Neural cell (in vitro differentiated cells): Measurements from ENCODE around the gene LHB.
"Not testable (repeated sequence)": the region's sequence is repeated elsewhere in the genome, so short reads cannot be mapped to it uniquely, and the experiment has no call there.

ENCODE experiments used
- EP300 ChIP-seq: fragments of 450-650 bp; conservative IDR thresholded peaks from 2 replicates; pipeline ENCODE4 v1.6.1; 2014; ENCODE audit warnings: antibody characterized with exemption, mild to moderate bottlenecking, moderate library complexity; ENCODE audit not compliant: poor library complexity, severe bottlenecking
- EZH2 ChIP-seq: fragments of 200-600, 300-800 bp; shearing (Covaris generic), sonication (generic); IDR thresholded peaks from 2 replicates; pipeline ENCODE4 v1.6.1; 2014; ENCODE audit warnings: antibody characterized with exemption, low read length, borderline replicate concordance, mild to moderate bottlenecking; ENCODE audit not compliant: insufficient read depth, poor library complexity, severe bottlenecking
- POLR2AphosphoS5 ChIP-seq: IDR thresholded peaks from 2 replicates; pipeline ENCODE4 v1.6.1; 2012
- RAD21 ChIP-seq: fragments of 450-650 bp; conservative IDR thresholded peaks from 2 replicates; pipeline ENCODE4 v1.6.1; 2014; ENCODE audit warnings: antibody characterized with exemption, mild to moderate bottlenecking, moderate library complexity
- TAF1 ChIP-seq: IDR thresholded peaks from 2 replicates; pipeline ENCODE4 v1.6.1; 2012; ENCODE audit warnings: low read depth
- TF ChIP-seq, protein P1 (sequence below): fragments of 450-650 bp; IDR thresholded peaks from 2 replicates; pipeline ENCODE4 v1.5.1; 2014; ENCODE audit warnings: antibody characterized with exemption, mild to moderate bottlenecking, moderate library complexity; ENCODE audit not compliant: poor library complexity, severe bottlenecking
- TF ChIP-seq, protein P2 (sequence below): IDR thresholded peaks from 2 replicates; pipeline ENCODE4 v1.6.1; 2012; ENCODE audit warnings: borderline replicate concordance

DNA sequence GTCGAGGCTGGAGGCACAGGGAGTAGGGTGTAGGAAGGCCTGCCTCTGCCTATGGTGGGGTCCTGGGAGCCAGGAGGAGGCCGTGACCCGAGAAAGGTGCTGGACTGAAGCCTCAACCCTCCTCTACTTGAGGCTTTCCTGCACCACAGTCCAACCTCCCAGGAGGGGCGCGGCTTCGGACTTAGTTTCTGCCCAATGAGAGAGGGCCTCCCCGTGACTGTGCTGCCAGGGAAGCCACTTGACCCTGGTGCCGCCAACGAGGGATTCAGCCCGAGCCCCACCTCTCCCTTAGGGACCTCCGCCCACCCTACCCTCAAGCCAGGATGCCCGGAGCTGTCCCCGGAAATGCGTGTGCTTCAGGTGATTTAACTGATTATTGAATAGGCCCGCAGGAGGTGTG is 7.3 kb upstream of the LHB start, which contains the start of gene CGB3:
- TF ChIP-seq, protein P1, sequence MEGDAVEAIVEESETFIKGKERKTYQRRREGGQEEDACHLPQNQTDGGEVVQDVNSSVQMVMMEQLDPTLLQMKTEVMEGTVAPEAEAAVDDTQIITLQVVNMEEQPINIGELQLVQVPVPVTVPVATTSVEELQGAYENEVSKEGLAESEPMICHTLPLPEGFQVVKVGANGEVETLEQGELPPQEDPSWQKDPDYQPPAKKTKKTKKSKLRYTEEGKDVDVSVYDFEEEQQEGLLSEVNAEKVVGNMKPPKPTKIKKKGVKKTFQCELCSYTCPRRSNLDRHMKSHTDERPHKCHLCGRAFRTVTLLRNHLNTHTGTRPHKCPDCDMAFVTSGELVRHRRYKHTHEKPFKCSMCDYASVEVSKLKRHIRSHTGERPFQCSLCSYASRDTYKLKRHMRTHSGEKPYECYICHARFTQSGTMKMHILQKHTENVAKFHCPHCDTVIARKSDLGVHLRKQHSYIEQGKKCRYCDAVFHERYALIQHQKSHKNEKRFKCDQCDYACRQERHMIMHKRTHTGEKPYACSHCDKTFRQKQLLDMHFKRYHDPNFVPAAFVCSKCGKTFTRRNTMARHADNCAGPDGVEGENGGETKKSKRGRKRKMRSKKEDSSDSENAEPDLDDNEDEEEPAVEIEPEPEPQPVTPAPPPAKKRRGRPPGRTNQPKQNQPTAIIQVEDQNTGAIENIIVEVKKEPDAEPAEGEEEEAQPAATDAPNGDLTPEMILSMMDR = not testable (repeated sequence)
- not testable (repeated sequence) for TF ChIP-seq EZH2, POLR2AphosphoS5, RAD21, TAF1, EP300
- TF ChIP-seq, protein P2, sequence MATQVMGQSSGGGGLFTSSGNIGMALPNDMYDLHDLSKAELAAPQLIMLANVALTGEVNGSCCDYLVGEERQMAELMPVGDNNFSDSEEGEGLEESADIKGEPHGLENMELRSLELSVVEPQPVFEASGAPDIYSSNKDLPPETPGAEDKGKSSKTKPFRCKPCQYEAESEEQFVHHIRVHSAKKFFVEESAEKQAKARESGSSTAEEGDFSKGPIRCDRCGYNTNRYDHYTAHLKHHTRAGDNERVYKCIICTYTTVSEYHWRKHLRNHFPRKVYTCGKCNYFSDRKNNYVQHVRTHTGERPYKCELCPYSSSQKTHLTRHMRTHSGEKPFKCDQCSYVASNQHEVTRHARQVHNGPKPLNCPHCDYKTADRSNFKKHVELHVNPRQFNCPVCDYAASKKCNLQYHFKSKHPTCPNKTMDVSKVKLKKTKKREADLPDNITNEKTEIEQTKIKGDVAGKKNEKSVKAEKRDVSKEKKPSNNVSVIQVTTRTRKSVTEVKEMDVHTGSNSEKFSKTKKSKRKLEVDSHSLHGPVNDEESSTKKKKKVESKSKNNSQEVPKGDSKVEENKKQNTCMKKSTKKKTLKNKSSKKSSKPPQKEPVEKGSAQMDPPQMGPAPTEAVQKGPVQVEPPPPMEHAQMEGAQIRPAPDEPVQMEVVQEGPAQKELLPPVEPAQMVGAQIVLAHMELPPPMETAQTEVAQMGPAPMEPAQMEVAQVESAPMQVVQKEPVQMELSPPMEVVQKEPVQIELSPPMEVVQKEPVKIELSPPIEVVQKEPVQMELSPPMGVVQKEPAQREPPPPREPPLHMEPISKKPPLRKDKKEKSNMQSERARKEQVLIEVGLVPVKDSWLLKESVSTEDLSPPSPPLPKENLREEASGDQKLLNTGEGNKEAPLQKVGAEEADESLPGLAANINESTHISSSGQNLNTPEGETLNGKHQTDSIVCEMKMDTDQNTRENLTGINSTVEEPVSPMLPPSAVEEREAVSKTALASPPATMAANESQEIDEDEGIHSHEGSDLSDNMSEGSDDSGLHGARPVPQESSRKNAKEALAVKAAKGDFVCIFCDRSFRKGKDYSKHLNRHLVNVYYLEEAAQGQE = not testable (repeated sequence)
